Activated CD4-positive, alpha-beta T cell treated with anti-CD3 and anti-CD28 coated beads for 48 hours (primary cell): ENCODE results near the gene PLD4.
"Not testable (repeated sequence)": the region's sequence is repeated elsewhere in the genome, so short reads cannot be mapped to it uniquely, and the experiment has no call there.

Experiments
- DNase-seq: peaks from one replicate; pipeline ENCODE4 v3.0.0-alpha.2; 2020

The PLD4 gene

DNA sequence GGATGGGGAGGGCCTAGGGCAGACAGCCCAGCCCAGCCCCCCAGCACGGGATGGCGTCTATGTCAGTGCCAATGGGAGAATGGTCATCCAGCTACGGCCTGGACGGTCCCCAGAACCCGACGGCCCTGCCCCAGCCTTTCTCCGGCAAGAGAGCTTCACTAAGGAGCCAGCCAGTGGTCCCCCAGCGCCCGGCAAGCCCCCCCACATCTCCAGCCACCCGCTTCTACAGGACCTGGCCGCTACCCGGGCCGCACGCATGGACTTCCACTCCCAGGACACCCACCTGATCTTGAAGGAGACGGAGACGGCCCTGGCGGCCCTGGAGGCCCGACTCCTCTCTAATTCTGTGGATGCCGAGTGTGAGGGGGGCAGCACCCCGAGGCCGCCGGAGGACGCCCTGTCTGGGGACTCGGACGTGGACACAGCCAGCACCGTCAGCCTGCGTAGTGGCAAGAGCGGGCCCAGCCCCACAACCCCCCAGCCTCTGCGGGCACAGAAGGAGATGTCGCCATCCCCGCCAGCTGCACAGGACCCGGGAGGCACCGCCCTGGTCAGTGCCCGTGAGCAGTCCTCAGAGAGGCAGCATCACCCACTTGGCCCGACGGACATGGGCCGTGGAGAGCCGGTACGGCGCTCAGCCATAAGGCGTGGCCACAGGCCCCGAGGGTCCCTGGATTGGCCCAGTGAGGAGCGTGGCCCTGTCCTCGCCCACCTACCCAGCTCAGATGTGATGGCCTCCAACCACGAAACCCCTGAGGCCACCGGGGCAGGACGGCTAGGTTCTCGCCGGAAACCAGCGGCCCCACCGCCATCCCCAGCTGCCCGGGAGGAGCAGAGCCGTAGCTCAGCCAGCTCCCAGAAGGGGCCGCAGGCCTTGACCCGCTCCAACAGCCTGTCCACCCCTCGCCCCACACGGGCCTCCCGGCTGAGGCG is 37.7 kb upstream of the PLD4 start:
- no peak for DNase-seq

DNA sequence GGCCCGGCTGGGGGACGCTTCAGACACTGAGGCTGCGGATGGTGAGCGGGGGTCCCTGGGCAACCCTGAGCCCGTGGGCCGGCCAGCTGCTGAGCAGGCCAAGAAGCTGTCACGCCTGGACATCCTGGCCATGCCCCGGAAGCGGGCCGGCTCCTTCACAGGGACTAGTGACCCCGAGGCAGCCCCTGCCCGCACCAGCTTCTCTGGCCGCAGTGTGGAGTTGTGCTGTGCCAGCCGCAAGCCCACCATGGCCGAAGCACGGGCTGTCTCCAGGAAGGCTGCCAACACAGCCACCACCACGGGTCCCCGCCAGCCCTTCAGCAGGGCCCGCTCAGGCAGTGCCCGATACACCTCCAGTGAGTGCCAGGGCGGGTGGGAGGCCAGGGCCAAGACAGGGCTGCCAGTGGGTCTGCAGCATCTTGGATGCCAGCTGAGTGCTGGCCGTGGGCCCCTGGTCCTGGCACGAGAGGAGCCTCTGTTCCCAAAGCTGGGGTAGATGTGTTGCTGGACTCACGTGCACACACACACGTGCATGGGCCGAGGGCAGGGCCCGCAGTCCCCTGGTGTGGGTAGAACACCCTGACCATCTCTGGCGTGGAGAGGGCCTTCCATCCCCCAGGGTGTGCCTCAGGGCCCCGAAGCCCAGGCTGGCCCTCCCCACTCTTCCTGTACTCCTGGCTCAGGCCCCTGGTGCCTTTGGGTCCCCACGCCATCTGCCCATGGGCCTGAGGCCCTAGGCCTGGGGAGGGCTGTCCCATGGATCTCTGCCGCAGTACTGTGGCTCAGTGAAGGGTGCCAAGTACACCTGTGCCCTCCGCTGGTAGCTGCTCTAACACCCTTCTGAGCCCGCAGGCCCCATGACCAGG is 36.8 kb upstream of the PLD4 start:
- DNase-seq: no peak

GRCh38 chr14:104888489-104889374 is 35.9 kb upstream of the PLD4 start:
- DNase-seq: no peak

- DNase-seq: no peak
Measured at GRCh38 chr14:104889375-104889757, 35.3 kb upstream of the PLD4 start.

DNA sequence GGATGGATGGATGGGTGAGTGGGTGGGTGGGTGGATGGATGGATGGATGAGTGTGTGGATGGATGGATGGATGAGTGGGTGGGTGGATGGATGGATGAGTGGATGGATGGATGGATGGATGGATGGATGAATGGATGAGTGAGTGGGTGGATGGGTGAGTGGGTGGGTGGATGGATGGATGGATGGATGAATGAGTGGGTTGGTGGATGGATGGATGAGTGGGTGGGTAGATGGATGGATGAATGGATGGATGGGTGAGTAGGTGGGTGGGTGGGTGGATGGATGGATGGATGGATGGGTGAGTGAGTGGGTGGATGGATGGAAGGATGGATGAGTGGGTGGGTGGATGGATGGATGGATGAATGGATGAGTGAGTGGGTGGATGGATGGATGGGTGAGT is 34.4 kb upstream of the PLD4 start:
- not testable (repeated sequence) for DNase-seq

GRCh38 chr14:104891121-104891551 is 33.5 kb upstream of the PLD4 start:
- DNase-seq: no peak

DNA sequence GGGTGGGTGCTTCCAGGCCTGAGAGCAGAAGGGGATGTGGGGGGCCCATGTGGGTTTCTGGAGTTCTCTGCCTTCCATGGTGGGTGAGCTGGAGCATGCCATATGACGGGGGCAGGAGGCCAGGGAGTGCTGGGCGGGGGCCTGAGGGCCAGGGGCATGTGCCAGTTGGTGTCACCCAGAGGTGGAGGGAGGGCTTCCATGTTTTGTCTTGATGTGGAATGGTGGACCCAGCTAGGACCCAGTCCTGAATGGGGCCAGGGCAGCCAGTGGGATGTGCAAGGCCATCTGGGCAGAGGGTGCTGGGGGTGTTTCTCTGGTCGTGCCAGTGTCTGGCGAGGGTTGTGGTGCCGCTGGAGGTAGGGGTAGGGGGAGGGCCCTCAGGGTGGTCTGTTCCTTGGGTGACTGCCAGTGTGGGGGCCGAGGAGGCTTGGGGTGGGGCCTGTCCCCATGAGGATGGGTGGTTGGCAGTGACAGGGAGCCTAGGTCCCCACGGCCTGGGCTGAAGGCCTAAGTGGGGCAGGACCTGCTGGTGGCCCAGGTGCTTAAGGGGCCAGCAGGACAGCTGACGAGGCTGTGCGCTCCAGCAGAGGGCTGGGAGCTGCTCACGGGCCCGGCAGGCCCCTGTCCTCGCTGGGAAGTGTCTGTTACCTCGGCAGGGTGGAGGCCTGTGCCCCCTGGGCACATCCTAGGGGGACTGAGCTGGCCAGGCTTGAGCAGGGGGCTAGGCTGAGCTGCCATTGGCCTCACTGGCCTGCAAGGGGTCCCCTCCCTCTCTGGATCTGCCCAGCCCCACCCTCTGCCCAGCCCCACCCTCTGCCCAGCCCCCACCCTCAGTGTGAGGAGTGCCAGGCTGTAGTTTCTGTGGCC is 32.8 kb upstream of the PLD4 start:
- no peak for DNase-seq

DNA sequence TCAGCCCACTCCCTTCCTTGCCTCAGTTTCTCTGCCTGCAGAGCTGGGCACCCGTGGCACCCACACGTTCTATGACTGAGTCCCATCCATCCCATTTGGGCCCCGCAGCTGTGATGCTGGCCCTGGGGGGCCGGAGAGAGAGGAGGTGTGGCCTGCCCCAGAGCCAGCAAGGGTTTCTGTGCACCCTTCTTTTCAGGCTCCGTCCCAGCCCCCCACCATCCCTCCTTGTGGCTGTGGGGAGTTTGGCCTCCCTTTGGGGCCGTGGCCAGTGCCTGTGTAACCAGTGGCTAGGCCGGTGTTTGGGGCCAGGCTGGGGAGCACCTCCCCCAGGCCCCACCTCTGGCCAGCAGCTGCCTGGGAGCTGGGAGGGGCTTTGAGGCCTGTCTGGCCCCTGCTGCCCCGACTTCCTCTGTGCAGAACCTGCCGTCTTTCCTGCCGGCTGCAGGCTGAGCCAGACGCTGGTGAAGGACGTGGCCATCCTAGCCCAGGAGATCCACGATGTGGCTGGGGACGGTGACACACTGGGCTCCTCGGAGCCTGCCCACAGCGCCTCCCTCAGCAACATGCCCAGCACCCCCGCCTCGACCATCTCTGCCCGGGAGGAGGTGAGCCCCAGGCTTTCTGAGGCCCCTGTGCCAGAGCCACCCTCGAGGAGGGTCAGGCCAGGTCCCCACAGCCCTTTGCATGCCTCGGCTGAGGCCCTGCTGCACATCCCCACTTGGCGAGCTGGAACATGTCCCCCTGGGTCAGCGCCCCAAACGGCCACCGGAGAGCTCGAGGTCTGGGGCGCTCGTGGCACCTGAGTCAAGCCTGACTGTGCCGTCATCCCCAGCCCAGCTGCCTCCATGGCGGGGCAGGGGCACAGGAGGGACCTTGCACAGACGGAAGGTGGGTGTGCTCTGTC is 31.9 kb upstream of the PLD4 start:
- DNase-seq: no peak

- DNase-seq: no peak
Measured at GRCh38 chr14:104893435-104894207, 31.1 kb upstream of the PLD4 start.

GRCh38 chr14:104894331-104895206 is 30.1 kb upstream of the PLD4 start:
- no peak for DNase-seq

DNA sequence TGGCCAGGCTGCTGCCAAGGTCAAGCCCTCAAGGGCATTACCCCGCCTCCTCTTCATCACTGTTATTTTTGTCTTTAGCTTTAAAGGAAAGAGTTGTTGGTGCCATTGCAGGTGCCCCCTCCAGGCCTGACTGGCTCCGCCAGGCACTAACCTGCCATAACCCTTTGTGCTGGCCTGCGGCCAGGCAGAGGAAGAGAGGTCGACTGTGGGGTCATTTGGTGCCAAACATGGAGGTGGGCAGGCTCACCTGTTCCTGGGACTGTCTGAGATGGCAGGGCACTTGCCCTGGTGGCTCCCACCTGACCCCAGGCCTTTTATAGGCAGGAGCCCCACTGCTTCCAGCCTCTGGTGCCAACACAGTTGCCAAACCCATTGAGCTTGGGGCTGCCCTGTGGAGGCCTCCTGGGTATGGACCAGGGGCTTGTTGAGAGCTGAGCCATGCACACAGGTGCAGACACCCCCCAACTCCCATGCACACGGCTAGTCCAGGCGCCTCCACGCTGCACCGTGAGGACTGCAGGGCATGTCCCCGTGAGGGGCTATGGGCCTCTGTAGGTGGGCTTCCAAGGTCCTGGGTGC is 29.4 kb upstream of the PLD4 start:
- no peak for DNase-seq

GRCh38 chr14:104895786-104896661 is 28.7 kb upstream of the PLD4 start:
- DNase-seq: no peak

GRCh38 chr14:104897330-104898194 is 27.1 kb upstream of the PLD4 start:
- no peak for DNase-seq

DNA sequence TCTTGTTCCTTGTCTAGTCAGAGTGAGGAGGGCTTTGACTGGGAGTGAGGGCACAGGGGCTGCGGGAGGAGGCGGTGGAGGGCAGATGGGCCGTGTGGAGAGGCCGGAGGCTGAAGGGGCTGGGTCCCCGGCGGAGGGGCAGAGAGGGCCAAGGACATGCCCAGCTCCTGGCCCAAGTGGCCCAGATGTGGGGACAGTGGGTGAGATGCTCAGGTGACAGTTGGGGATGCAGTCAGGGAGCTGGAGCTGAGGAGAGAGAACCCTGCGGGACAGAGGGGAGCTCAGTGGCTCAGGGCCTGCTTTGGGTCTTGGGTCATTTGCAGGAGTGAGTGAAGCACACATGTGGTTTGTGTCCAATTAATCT is 26.5 kb upstream of the PLD4 start:
- no peak for DNase-seq

GRCh38 chr14:104898870-104899510 is 25.7 kb upstream of the PLD4 start:
- DNase-seq: no peak

- no peak for DNase-seq
Measured at GRCh38 chr14:104899781-104900180, 24.9 kb upstream of the PLD4 start.
